ENCODE data around the gene ODF2.
"Not testable (repeated sequence)": the region's sequence is repeated elsewhere in the genome, so short reads cannot be mapped to it uniquely, and the experiment has no call there.

The ODF2 gene

DNA sequence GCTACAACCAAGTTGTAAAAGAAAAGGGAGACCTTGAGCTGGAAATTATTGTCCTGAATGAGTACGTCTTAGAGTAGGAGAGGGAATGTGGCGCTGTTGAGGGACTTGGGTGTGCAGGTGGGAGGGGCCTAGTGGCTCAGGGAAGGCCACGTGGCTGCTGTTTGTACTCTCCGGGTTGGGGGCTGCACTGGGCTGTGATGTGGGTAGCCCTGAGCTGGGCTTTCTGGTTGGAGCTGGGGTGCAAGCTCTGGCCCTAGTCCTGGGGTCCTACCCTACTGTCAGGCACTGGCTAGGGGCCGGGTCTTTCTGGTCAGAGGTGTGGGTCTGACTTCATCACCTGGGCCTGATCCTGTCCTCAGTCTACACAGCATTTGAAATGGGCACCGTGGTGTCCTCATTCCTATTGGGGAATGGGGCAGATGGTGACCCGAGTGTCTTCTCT, 29.6 kb downstream of the ODF2 start:
- DNase-seq = no peak

GRCh38 chr9:128486201-128486600, 30.4 kb downstream of the ODF2 start:
- DNase-seq = no peak

- no peak for DNase-seq
Observed at GRCh38 chr9:128493424-128493823, 37.6 kb downstream of the ODF2 start.

- DNase-seq = no peak
Observed at GRCh38 chr9:128494108-128494745, 38.4 kb downstream of the ODF2 start.

DNA sequence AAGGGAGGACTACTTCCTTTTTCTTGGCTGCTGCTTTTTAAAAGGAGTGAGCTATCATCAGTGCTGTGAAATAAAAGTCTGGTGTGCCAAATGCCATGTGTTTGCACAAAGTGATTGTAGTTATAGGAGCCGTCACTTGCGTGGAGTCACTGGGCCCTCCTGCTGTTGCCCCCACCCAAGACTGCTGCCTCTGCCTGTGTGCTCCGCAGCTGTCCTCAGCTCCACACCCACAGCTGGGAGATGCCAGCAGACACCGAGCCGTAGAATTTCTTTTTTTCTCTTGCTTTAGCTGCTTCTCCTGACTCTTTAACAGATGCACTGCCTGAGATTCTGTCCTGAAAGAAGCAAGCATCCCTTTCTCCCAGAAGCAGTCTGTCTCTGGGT, 38.9 kb downstream of the ODF2 start:
- DNase-seq = no peak

DNA sequence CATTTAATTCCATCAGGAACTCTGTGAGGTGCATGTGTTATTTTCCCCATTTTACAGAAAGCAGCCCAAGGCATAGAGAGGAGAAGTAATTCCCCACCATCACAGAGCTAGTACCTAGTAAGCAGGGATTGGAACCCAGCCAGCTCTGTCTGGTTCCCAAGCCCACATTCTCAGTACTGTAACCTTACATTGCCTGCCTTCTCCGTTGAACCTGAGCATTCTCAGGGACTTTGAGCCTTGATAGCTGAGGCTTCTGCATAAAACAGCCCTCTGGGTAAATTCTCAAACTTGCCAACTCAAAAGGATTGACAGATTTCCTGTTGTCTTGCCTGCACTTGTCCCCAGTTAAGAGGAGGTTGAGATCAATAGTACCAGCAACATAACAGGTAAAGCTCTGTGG, 39.5 kb downstream of the ODF2 start:
- no peak for DNase-seq

GRCh38 chr9:128495804-128496417, 40.1 kb downstream of the ODF2 start:
- DNase-seq = no peak

- DNase-seq = no peak
Observed at GRCh38 chr9:128497824-128498610, 42.2 kb downstream of the ODF2 start.

GRCh38 chr9:128498911-128499310, 43.1 kb downstream of the ODF2 start:
- DNase-seq = no peak

GRCh38 chr9:128499920-128500319, 44.1 kb downstream of the ODF2 start:
- no peak for DNase-seq

DNA sequence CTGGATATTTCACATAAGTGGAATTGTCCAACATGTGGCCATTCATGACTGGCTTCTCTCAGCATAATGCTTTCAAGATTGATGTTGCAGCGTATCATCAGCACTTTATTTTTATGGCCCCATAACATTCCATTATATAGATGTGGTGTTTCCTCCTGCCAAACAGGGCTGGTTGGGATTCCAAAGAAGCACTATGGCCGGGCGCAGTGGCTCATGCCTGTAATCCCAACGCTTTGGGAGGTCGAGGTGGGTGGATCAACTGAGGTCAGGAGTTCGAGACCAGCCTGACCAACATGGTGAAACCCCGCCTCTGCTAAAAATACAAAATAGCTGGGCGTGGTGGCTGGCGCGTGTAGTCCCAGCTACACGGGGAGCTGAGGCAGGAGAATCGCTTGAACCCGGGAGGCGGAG, 47.6 kb downstream of the ODF2 start:
- not testable (repeated sequence) for DNase-seq

GRCh38 chr9:128503870-128504269, 48.1 kb downstream of the ODF2 start:
- DNase-seq = no peak

DNA sequence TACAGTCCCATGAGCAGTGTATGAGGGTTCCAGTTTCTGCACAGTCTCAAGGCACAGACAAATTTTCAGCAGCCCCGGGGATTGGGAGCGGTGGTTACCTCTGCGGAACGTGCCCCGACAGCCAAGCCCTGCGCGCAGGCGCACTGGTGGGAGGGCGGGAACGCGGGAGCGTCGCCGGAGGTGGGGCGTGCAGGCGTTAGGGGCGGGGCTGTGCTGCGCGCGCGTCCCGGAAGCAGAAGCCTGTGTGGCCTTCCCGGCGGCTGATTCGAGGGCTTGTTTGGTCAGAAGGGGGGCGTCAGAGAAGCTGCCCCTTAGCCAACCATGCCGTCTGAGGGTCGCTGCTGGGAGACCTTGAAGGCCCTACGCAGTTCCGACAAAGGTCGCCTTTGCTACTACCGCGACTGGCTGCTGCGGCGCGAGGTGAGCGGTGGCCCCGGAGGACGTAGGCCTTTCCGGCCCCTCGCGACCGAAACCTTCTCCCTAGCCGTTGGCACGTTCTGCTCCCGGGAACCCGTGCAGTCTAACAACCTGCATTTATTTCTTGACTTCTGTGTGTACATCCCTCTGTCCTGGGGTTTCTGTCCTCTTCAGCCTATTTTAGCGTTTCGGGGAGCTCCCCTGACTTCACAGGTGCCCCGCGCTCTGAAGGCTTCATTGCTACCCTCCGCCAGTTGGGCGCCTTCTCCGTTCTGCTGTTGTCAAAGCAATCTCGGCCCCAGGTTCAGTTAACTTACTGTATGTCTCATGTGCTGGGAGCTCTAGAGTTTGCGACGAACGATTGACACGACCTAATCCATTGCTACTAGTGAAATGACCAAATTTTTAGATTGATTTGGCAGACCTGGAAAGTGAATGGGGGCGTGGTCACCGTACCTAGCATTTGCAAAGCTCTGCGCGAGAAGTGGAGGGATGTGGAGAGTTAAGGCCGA, 48.9 kb downstream of the ODF2 start, which contains the start of gene GLE1:
Gene GLE1 (plus strand): TSS at position 235 of the 929 bp plus-strand sequence. CDS start 87 bp downstream, at position 322.
- peak; percentile 57 for DNase-seq

DNA sequence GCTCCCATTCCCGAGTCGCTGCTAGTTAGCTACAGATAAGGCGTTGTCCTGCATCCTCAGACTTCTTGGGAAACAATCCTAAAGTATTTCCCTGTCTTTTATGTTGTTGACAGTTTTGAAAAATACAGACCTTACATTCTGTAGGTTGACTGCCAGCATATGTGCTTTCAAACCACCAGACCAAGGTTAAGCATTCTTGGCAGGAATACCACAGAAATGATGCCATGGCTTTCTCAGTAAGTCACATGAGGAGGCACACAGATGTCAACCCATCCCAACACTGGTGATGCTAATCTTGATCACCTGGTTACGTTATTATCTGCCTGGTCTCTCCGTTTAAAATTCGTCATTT, 49.6 kb downstream of the ODF2 start:
- DNase-seq = no peak

DNA sequence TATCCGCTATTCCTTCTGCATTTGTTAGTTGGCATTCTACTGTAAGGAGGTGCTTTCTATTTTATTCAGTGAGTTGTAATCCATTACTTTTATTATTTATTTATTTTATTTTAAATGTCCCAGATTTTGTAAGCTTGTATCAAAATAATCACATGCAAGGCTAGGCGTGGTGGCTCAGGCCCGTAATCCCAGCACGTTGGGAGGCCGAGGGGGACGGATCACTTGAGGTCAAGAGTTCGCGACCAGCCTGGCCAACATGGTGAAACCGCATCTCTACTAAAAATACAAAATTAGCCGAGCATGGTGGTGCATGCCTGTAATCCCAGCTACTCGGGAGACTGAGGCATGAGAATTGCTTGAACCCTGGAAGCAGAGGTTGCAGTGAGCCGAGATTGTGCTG, 50.1 kb downstream of the ODF2 start:
- DNase-seq = not testable (repeated sequence)

DNA sequence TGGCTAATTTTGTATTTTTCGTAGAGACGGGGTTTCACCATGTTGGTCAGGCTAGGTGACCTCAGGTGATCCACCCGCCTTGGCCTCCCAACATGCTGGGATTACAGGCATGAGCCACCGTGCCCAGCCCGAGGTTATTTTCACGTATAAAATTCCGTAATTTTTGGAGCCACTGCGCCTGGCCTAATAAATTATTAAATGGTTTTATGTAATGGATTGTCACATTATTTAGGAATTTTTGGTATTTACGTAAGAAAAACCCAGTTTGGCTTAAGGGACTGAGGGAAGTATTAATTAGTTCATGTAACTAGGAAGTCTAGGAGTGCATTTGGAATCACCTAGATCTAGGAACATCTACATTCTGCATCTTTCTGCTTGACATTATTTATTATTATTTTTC, 57.0 kb downstream of the ODF2 start:
- no peak for DNase-seq

GRCh38 chr9:128521956-128522355, 66.2 kb downstream of the ODF2 start:
- DNase-seq = no peak

DNA sequence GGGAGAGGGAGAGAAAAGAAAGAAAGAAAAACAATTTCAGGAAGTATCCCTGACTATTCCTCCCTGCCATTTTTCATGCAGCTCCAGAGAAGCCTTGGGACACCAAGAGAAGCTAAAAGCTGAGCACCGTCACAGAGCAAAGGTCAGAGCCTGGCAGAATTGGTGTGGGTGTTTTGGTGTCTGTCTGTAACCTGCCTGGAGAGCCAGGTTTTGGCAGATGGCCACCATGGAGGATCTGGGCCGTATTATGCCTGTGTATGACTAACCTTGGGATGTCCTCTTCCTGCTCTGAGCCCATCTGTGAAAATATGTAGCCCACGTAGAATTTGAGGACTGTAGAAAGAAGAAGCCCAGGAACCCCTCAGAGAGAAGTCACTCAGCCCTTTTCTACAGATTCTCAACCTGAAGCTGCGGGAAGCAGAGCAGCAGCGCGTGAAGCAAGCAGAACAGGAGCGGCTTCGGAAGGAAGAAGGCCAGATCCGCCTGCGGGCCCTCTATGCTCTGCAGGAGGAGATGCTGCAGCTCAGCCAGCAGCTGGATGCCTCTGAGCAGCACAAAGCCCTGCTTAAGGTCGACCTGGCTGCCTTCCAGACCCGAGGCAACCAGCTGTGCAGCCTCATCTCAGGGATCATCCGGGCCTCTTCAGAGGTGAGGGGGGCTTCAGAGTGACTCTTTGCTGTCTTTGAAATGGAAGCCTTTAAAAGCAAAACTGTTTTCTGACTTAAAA, 67.6 kb downstream of the ODF2 start:
- DNase-seq = peak; percentile 73

DNA sequence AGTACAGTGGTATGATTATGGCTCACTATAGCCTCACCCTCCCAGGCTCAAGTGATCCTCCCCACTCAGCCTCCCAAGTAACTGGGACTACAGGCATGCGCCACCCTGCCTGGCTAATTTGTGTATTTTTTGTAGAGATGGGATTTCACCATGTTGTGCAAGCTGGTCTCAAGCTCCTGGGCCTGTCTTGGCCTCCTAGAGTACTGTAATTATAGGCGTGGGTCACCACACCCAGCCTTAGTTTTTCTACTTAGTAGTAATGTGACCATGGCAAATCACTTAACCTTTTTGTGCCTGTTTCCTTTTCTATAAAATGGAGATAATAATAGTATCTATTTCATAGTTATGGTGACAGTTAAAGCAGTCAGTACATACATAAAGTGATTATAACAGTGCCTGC, 70.9 kb downstream of the ODF2 start:
- no peak for DNase-seq

GRCh38 chr9:128528445-128529160, 72.8 kb downstream of the ODF2 start:
- DNase-seq = no peak

DNA sequence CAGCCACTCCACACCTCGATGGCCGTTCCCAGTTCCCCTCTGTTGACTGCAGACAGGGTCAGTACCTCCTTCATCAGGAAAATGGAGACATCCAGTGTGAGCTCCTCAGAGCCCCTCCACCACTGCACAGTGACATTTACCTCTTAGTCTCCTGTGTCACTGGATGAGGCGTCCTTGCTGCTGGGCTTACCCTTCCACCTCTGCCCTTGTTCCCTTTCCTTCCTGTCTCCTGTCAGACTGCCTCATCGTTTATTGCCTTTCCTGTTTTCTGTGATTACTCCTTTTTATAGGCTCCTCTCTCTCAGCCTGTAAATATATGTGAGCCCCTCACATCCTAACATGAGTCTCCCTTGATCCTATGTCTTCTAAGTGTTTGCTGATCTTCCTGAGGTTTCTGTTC, 73.4 kb downstream of the ODF2 start:
- DNase-seq = no peak

GRCh38 chr9:128532581-128532980, 76.8 kb downstream of the ODF2 start:
- no peak for DNase-seq
